Transverse colon (tissue), 4 donors: Measurements from ENCODE around the gene SCAPER. TPM values are rescaled to one million over a fixed set of nuclear protein-coding genes. Genes with fewer than 3 reads are reported as not detected.

Experiments
- DNase-seq: peaks from one replicate; pipeline ENCODE4 v3.0.0-alpha.2; 2019
- H3K27ac ChIP-seq, 4 donors: fragments of 200-600 bp; sonication (generic); 2 replicates each; pipeline ENCODE4 v1.5.1; 2016 to 2018; ENCODE audit warnings: inconsistent platforms in 4 of 4
- H3K27me3 ChIP-seq: fragments of 200-600 bp; sonication (generic); 2 replicates; pipeline ENCODE4 v1.5.1; 2017; ENCODE audit warnings: inconsistent platforms
- H3K36me3 ChIP-seq, 4 donors: fragments of 200-600 bp; sonication (generic); 2 replicates each; pipeline ENCODE4 v1.5.1; 2017 to 2019; ENCODE audit warnings: inconsistent platforms in 4 of 4
- H3K4me1 ChIP-seq, 4 donors: fragments of 200-600 bp; sonication (generic); 2 replicates each; pipeline ENCODE4 v1.5.1; 2017 to 2020; ENCODE audit warnings: inconsistent platforms in 4 of 4
- H3K4me3 ChIP-seq, 4 donors: fragments of 200-600 bp; sonication (generic); 1 replicate in 1 of 4; 2 replicates in 3 of 4; pipeline versions ENCODE4 v1.5.1 to v1.6.1; 2017 to 2019; ENCODE audit warnings: inconsistent platforms in 4 of 4
- H3K9me3 ChIP-seq, 2 donors: fragments of 200-600 bp; sonication (generic); 2 replicates each; pipeline ENCODE4 v1.5.1; 2017 to 2019; ENCODE audit warnings: inconsistent platforms in 2 of 2
- EP300 ChIP-seq: sonication (generic); formaldehyde crosslinking; IDR thresholded peaks from one replicate; pipeline ENCODE4 v1.6.1; 2017; ENCODE audit warnings: antibody characterized with exemption, low read depth
- POLR2A ChIP-seq: fragments of 450-650 bp; IDR thresholded peaks from one replicate; pipeline ENCODE4 v1.6.1; 2016; ENCODE audit warnings: antibody characterized with exemption, mild to moderate bottlenecking, moderate library complexity
- POLR2AphosphoS5 ChIP-seq, 3 donors: sonication (generic); formaldehyde crosslinking; IDR thresholded peaks; one replicate each; pipeline ENCODE4 v1.6.1; 2016; ENCODE audit warnings: antibody characterized with exemption in 3 of 3
- WGBS, 2 donors: methylation state at CpG; one replicate each; pipeline ENCODE4 v1.1.5; 2018; ENCODE audit warnings: low coverage in 1 of 2; 5-methylcytosine and 5-hydroxymethylcytosine counted together
- in situ Hi-C, 4 donors: fragments of 200-750 bp; cut with MboI; loops; one replicate each; pipeline versions ENCODE4 v1.15.0 to v1.15.1; 2017; ENCODE audit warnings: low sequenced_read_pairs in 3 of 4, low pct_ligation_motif_present in 1 of 4, low pct_unique_long_range_greater_than_20kb in 1 of 4
- intact Hi-C: fragments of 100-400 bp; cut with DNase I; formaldehyde crosslinking; loops from one replicate; pipeline ENCODE4 v1.15.1; 2023; ENCODE audit warnings: low total_unique reads
- total RNA-seq, 4 donors: library from RNA; depleted of rRNA; stranded (reverse); fragments of >200 nt; gene quantifications; one replicate each; pipeline ENCODE4 v1.1.0, GENCODE V29; 2016
- TF ChIP-seq, protein P1 (sequence below), 5 experiments: fragments of 200-600 bp in 3 of 5; fragments of 450-650 bp in 2 of 5; sonication (generic) in 3 of 5; IDR thresholded peaks; 1 replicate in 2 of 5; 2 replicates in 3 of 5; pipeline ENCODE4 v1.5.1; 2016 to 2017; ENCODE audit warnings: antibody characterized with exemption in 5 of 5, inconsistent platforms in 3 of 5, mild to moderate bottlenecking in 2 of 5, moderate library complexity in 1 of 5

The SCAPER gene
- total RNA-seq, 4 donors from 2014 or later, result 31.8 to 121 (median 48.7) TPM

DNA sequence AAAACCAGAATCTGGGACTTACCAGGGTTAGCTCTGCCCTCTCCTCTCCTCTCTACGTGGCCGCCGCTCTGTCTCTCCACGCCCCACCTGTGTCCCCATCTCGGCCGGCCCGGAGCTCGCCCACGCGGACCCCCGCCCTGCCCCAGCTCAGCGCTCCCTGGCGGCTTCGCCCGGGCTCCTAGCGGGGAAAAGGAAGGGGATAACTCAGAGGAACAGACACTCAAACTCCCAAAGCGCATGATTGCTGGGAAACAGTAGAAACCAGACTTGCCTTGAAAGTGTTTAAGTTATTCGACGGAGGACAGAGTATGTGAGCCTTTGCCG lies 563.1 kb downstream of the SCAPER start:
- peak overlapping the region in 1 of 4 donors; percentile 4 for H3K27ac ChIP-seq
- H3K27me3 ChIP-seq, result peaks cover 99% of the 10 kb centered on the region
- 26 to 60% methylated on average over 1 to 20 of the region's 20 CpGs for WGBS, 2 donors
- in situ Hi-C loops (loop anchor here in 1 of 4 donors (25.0 kb wide), 1 partner anchor 155 kb away; no protein-coding TSS in a partner anchor), intact Hi-C loops (no loop called here)
- TF ChIP-seq POLR2A (no peak), EP300 (no peak), POLR2AphosphoS5 (IDR thresholded peaks at IDR 0.05) (no peak)
- TF ChIP-seq, protein P1, sequence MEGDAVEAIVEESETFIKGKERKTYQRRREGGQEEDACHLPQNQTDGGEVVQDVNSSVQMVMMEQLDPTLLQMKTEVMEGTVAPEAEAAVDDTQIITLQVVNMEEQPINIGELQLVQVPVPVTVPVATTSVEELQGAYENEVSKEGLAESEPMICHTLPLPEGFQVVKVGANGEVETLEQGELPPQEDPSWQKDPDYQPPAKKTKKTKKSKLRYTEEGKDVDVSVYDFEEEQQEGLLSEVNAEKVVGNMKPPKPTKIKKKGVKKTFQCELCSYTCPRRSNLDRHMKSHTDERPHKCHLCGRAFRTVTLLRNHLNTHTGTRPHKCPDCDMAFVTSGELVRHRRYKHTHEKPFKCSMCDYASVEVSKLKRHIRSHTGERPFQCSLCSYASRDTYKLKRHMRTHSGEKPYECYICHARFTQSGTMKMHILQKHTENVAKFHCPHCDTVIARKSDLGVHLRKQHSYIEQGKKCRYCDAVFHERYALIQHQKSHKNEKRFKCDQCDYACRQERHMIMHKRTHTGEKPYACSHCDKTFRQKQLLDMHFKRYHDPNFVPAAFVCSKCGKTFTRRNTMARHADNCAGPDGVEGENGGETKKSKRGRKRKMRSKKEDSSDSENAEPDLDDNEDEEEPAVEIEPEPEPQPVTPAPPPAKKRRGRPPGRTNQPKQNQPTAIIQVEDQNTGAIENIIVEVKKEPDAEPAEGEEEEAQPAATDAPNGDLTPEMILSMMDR (IDR thresholded peaks at IDR 0.05), result no peak
- H3K4me3 ChIP-seq, result peak overlapping the region in 1 of 4 donors; percentile 56
- H3K4me1 ChIP-seq, result peaks cover 0 to 81% (median 67%) of the 10 kb centered on the region in 4 donors
- H3K36me3 ChIP-seq, result no peaks in the 10 kb centered on the region
- DNase-seq, result no peak
- no peaks in the 10 kb centered on the region for H3K9me3 ChIP-seq

DNA sequence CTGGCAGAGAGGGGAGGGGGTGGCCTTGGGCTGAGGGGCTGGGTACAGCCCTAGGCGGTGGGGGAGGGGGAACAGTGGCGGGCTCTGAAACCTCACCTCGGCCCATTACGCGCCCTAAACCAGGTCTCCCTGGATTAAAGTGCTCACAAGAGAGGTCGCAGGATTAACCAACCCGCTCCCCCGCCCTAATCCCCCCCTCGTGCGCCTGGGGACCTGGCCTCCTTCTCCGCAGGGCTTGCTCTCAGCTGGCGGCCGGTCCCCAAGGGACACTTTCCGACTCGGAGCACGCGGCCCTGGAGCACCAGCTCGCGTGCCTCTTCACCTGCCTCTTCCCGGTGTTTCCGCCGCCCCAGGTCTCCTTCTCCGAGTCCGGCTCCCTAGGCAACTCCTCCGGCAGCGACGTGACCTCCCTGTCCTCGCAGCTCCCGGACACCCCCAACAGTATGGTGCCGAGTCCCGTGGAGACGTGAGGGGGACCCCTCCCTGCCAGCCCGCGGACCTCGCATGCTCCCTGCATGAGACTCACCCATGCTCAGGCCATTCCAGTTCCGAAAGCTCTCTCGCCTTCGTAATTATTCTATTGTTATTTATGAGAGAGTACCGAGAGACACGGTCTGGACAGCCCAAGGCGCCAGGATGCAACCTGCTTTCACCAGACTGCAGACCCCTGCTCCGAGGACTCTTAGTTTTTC lies 563.6 kb downstream of the SCAPER start:
- in situ Hi-C loops (loop anchor here in 1 of 4 donors (25.0 kb wide), 1 partner anchor 154 kb away; no protein-coding TSS in a partner anchor), intact Hi-C loops (loop anchor here (2.0 kb wide), 1 partner anchor 55 kb away; no protein-coding TSS in a partner anchor)
- no peaks in the 10 kb centered on the region for H3K9me3 ChIP-seq
- H3K27me3 ChIP-seq, result peaks cover 99% of the 10 kb centered on the region
- peak overlapping the region in 3 of 4 donors; percentile 20 to 56 (median 28) for H3K4me3 ChIP-seq
- H3K4me1 ChIP-seq, result peaks cover 3 to 81% (median 66%) of the 10 kb centered on the region in 4 donors
- H3K27ac ChIP-seq, result no peak overlapping the region
- WGBS, 2 donors, result 30 to 34% methylated on average over 7 to 42 of the region's 42 CpGs
- DNase-seq, result peak; percentile 43
- no peaks in the 10 kb centered on the region for H3K36me3 ChIP-seq
- TF ChIP-seq POLR2A (no peak), POLR2AphosphoS5 (IDR thresholded peaks at IDR 0.05) (no peak), EP300 (no peak)
- TF ChIP-seq, protein P1 (IDR thresholded peaks at IDR 0.05), result no peak

DNA sequence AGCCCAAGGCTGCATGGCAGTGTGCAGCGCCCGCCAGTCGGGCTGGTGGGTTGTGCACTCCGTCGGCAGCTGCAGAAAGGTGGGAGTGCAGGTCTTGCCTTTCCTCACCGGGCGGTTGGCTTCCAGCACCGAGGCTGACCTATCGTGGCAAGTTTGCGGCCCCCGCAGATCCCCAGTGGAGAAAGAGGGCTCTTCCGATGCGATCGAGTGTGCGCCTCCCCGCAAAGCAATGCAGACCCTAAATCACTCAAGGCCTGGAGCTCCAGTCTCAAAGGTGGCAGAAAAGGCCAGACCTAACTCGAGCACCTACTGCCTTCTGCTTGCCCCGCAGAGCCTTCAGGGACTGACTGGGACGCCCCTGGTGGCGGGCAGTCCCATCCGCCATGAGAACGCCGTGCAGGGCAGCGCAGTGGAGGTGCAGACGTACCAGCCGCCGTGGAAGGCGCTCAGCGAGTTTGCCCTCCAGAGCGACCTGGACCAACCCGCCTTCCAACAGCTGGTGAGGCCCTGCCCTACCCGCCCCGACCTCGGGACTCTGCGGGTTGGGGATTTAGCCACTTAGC lies 564.3 kb downstream of the SCAPER start:
- peak overlapping the region in 3 of 4 donors; percentile 20 to 56 (median 28) for H3K4me3 ChIP-seq
- peaks cover 4 to 82% (median 67%) of the 10 kb centered on the region in 4 donors for H3K4me1 ChIP-seq
- peaks cover 99% of the 10 kb centered on the region for H3K27me3 ChIP-seq
- intact Hi-C loops (loop anchor here (2.0 kb wide), 1 partner anchor 54 kb away; no protein-coding TSS in a partner anchor), in situ Hi-C loops (loop anchor here in 1 of 4 donors (25.0 kb wide), 1 partner anchor 154 kb away; no protein-coding TSS in a partner anchor)
- 35% methylated on average over 26 of the region's 35 CpGs; no CpG with 5 or more reads in 1 of the 2 donors for WGBS, 2 donors
- DNase-seq, result peak; percentile 62
- H3K36me3 ChIP-seq, result no peaks in the 10 kb centered on the region
- H3K9me3 ChIP-seq, result no peaks in the 10 kb centered on the region
- peak overlapping the region in 1 of 4 donors; percentile 62 for H3K27ac ChIP-seq
- TF ChIP-seq, protein P1 (IDR thresholded peaks at IDR 0.05), result peak in 3 of 5 experiments; percentile 15 to 31 (median 23)
- TF ChIP-seq POLR2AphosphoS5 (IDR thresholded peaks at IDR 0.05) (peak in 1 of 3 donors; percentile 27), EP300 (no peak), POLR2A (no peak)

DNA sequence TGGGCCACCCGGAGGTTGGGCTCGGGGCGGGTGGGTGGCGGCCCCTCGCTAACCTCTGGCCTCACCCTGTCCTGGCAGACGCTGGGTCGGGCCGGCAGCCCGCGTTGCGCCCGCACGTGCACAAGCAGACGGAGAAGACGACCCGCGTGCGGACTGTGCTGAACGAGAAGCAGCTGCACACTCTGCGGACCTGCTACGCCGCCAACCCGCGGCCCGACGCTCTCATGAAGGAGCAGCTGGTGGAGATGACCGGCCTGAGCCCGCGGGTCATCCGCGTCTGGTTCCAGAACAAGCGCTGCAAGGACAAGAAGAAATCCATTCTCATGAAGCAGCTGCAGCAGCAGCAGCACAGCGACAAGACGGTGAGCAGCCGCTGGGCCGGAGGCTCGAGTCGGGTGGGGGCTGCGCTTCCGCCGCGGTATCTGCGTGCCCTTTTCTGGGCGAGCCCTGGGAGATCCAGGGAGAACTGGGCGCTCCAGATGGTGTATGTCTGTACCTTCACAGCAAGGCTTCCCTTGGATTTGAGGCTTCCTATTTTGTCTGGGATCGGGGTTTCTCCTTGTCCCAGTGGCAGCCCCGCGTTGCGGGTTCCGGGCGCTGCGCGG lies 564.8 kb downstream of the SCAPER start:
- H3K4me3 ChIP-seq, result peak overlapping the region; percentile 17 to 56 (median 24)
- peak overlapping the region; percentile 26 to 62 (median 36) for H3K27ac ChIP-seq
- no peaks in the 10 kb centered on the region for H3K36me3 ChIP-seq
- 15% methylated on average over 47 of the region's 53 CpGs; no CpG with 5 or more reads in 1 of the 2 donors for WGBS, 2 donors
- intact Hi-C loops (loop anchor here (2.0 kb wide), 1 partner anchor 53 kb away; no protein-coding TSS in a partner anchor), in situ Hi-C loops (loop anchor here in 1 of 4 donors (25.0 kb wide), 1 partner anchor 153 kb away; no protein-coding TSS in a partner anchor)
- DNase-seq, result peak; percentile 28
- H3K27me3 ChIP-seq, result peaks cover 100% of the 10 kb centered on the region
- TF ChIP-seq POLR2AphosphoS5 (IDR thresholded peaks at IDR 0.05), result peak in 2 of 3 donors; percentile 72 to 82
- TF ChIP-seq, protein P1 (IDR thresholded peaks at IDR 0.05), result no peak
- no peak for TF ChIP-seq POLR2A
- no peak for TF ChIP-seq EP300
- no peaks in the 10 kb centered on the region for H3K9me3 ChIP-seq
- H3K4me1 ChIP-seq, result peaks cover 4 to 83% (median 67%) of the 10 kb centered on the region in 4 donors
